Adipocyte (in vitro differentiated cells): ENCODE results near the gene ZC3H6.
"Not testable (repeated sequence)": the region's sequence is repeated elsewhere in the genome, so short reads cannot be mapped to it uniquely, and the experiment has no call there.

Experiments used
- DNase-seq: peaks from one replicate; pipeline ENCODE4 v3.0.0-alpha.2; 2015; ENCODE audit warnings: low read depth
- H3K27me3 ChIP-seq: replicated peaks from 2 replicates; pipeline ENCODE4 v1.7.0; 2013; ENCODE audit warnings: mild to moderate bottlenecking, low read length, moderate library complexity; ENCODE audit not compliant: control insufficient read depth, insufficient read depth
- H3K36me3 ChIP-seq: 2 replicates; pipeline ENCODE4 v1.7.0; 2013; ENCODE audit warnings: low read length, mild to moderate bottlenecking, moderate library complexity; ENCODE audit not compliant: control insufficient read depth, insufficient read depth, severe bottlenecking
- H3K4me1 ChIP-seq: 2 replicates; pipeline ENCODE4 v1.7.0; 2013; ENCODE audit warnings: mild to moderate bottlenecking, low read length, moderate library complexity; ENCODE audit not compliant: control insufficient read depth, insufficient read depth
- H3K4me3 ChIP-seq: 2 replicates; pipeline ENCODE4 v1.7.0; 2013; ENCODE audit warnings: mild to moderate bottlenecking, low read length, moderate library complexity
- H3K9ac ChIP-seq: 2 replicates; pipeline ENCODE4 v1.7.0; 2013; ENCODE audit warnings: mild to moderate bottlenecking, low read length, moderate library complexity
- H3K9me3 ChIP-seq: 2 replicates; pipeline ENCODE4 v1.7.0; 2013; ENCODE audit warnings: mild to moderate bottlenecking, low read length, moderate library complexity; ENCODE audit not compliant: control insufficient read depth

The ZC3H6 gene

GRCh38 chr2:112282066-112282465 lies 6.7 kb downstream of the ZC3H6 start:
- not testable (repeated sequence) for H3K27me3 ChIP-seq, DNase-seq, H3K9ac ChIP-seq, H3K4me3 ChIP-seq, H3K9me3 ChIP-seq, H3K36me3 ChIP-seq
- H3K4me1 ChIP-seq = peaks cover 12% of the 10 kb centered on the region

- not testable (repeated sequence) for H3K9ac ChIP-seq, H3K4me3 ChIP-seq, H3K27me3 ChIP-seq, DNase-seq, H3K4me1 ChIP-seq, H3K9me3 ChIP-seq, H3K36me3 ChIP-seq
These were observed 8.1 kb downstream of the ZC3H6 start for GRCh38 chr2:112283535-112283934.

- Histone ChIP-seq H3K9ac (no peak overlapping the region), H3K9me3 (no peaks in the 10 kb centered on the region), H3K4me3 (no peak overlapping the region), H3K36me3 (no peaks in the 10 kb centered on the region), H3K4me1 (peaks cover 12% of the 10 kb centered on the region), H3K27me3 (no peaks in the 10 kb centered on the region)
- no peak for DNase-seq
These were observed 14.7 kb downstream of the ZC3H6 start for GRCh38 chr2:112290088-112290487.

GRCh38 chr2:112290648-112291047 lies 15.3 kb downstream of the ZC3H6 start:
- H3K9ac ChIP-seq = no peak overlapping the region
- DNase-seq = no peak
- peaks cover 15% of the 10 kb centered on the region for H3K4me1 ChIP-seq
- no peak overlapping the region for H3K4me3 ChIP-seq
- H3K27me3 ChIP-seq = no peaks in the 10 kb centered on the region
- no peaks in the 10 kb centered on the region for H3K36me3 ChIP-seq
- no peaks in the 10 kb centered on the region for H3K9me3 ChIP-seq

GRCh38 chr2:112293636-112294401 lies 18.4 kb downstream of the ZC3H6 start:
- H3K4me3 ChIP-seq = no peak overlapping the region
- no peaks in the 10 kb centered on the region for H3K9me3 ChIP-seq
- H3K4me1 ChIP-seq = peaks cover 15% of the 10 kb centered on the region
- no peaks in the 10 kb centered on the region for H3K27me3 ChIP-seq
- DNase-seq = no peak
- no peaks in the 10 kb centered on the region for H3K36me3 ChIP-seq
- no peak overlapping the region for H3K9ac ChIP-seq

GRCh38 chr2:112295407-112296078 lies 20.1 kb downstream of the ZC3H6 start:
- H3K4me1 ChIP-seq = peaks cover 16% of the 10 kb centered on the region
- no peaks in the 10 kb centered on the region for H3K9me3 ChIP-seq
- H3K36me3 ChIP-seq = no peaks in the 10 kb centered on the region

GRCh38 chr2:112296407-112296806 lies 21.0 kb downstream of the ZC3H6 start:
- no peak for DNase-seq
- H3K4me3 ChIP-seq = no peak overlapping the region

More at GRCh38 chr2:112295407-112296078, 20.1 kb downstream of the ZC3H6 start:
- no peaks in the 10 kb centered on the region for H3K27me3 ChIP-seq
- no peak for DNase-seq
- H3K4me3 ChIP-seq = no peak overlapping the region
- H3K9ac ChIP-seq = no peak overlapping the region

GRCh38 chr2:112301171-112301584 lies 25.8 kb downstream of the ZC3H6 start:
- no peaks in the 10 kb centered on the region for H3K27me3 ChIP-seq
- no peak overlapping the region for H3K9ac ChIP-seq
- peaks cover 2% of the 10 kb centered on the region for H3K9me3 ChIP-seq
- peaks cover 17% of the 10 kb centered on the region for H3K4me1 ChIP-seq
- peaks cover 12% of the 10 kb centered on the region for H3K36me3 ChIP-seq
- peak; percentile 13 for DNase-seq
- H3K4me3 ChIP-seq = no peak overlapping the region

More at GRCh38 chr2:112296407-112296806, 21.0 kb downstream of the ZC3H6 start:
- Histone ChIP-seq H3K4me1 (peaks cover 25% of the 10 kb centered on the region), H3K9me3 (no peaks in the 10 kb centered on the region), H3K9ac (no peak overlapping the region), H3K27me3 (no peaks in the 10 kb centered on the region), H3K36me3 (no peaks in the 10 kb centered on the region)

- Histone ChIP-seq H3K4me3 (no peak overlapping the region), H3K4me1 (peaks cover 17% of the 10 kb centered on the region), H3K9me3 (peaks cover 2% of the 10 kb centered on the region), H3K36me3 (peaks cover 12% of the 10 kb centered on the region), H3K9ac (no peak overlapping the region), H3K27me3 (no peaks in the 10 kb centered on the region)
- DNase-seq = no peak
These were observed 26.6 kb downstream of the ZC3H6 start for GRCh38 chr2:112301973-112302372.

- Histone ChIP-seq H3K36me3 (peaks cover 12% of the 10 kb centered on the region), H3K9me3 (peaks cover 2% of the 10 kb centered on the region), H3K4me1 (peaks cover 17% of the 10 kb centered on the region), H3K4me3 (no peak overlapping the region), H3K27me3 (no peaks in the 10 kb centered on the region), H3K9ac (no peak overlapping the region)
- DNase-seq = no peak
These were observed 29.0 kb downstream of the ZC3H6 start for GRCh38 chr2:112304298-112304941.

GRCh38 chr2:112305132-112305531 lies 29.7 kb downstream of the ZC3H6 start:
- Histone ChIP-seq H3K36me3 (peaks cover 12% of the 10 kb centered on the region), H3K9me3 (peaks cover 2% of the 10 kb centered on the region), H3K4me3 (no peak overlapping the region), H3K27me3 (no peaks in the 10 kb centered on the region), H3K4me1 (peaks cover 17% of the 10 kb centered on the region), H3K9ac (no peak overlapping the region)
- no peak for DNase-seq
